ENCODE results near the gene ST3GAL6.
"Not testable (repeated sequence)": the region's sequence is repeated elsewhere in the genome, so short reads cannot be mapped to it uniquely, and the experiment has no call there.

Gene ST3GAL6

DNA sequence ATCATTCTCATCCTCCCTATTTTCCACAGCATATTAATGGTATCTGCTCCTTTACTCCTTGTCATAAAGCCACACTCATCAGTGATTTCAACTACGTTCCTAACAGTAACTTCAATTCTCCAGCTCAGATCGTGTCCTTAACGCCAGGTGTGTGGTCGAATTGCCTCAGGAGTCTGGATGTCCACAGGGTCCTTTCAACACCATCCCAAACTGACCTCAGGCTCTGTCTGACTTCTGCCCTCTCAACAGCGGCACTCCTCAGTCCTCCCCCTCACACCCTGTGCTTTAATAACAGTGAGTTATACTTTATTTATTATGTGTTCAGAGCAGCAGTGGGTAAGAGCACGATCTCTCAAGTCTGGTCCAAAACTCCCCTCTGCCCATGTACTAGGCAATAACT lies 42.4 kb downstream of the ST3GAL6 start:
- no peak for DNase-seq (ENCODE audit: low read depth in 2 of 2)

DNA sequence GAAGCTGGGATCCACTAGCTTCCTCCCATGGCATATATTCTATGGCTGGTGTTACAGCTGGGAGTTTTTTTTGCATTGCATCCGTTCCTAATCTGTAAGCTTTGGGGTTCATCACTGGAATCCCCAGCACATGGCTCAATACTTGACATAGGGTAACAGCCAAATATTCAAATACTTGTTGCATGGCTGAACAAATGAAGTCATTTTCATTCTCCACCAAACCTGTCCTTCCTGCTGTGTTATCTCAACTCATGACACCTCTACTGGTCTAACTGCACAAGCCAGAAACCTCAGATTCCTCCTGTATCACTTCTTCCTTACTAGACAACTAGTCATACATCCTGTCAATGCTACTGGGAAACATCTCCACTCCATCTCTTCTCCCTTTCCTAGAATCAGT lies 43.4 kb downstream of the ST3GAL6 start:
- no peak for DNase-seq (ENCODE audit: low read depth in 2 of 2)

DNA sequence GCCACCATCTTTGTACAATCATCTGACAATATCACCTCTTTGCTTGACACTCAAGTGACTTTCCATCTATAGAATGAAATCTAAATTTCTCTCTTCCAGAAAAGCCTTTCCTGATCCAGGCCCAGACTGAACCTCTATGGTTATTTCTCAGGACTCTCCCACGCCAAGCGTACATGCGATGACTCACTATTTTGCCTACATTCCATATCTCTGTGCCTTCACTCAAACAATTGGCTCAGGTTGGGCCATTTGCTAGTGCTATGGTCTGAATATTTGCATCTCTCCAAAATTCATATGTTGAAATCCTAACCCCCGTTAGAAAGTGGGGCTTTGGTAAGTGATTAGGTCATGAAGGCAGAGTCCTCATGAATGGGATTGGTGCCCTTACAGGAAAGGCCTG lies 43.9 kb downstream of the ST3GAL6 start:
- no peak for DNase-seq (ENCODE audit: low read depth in 2 of 2)

DNA sequence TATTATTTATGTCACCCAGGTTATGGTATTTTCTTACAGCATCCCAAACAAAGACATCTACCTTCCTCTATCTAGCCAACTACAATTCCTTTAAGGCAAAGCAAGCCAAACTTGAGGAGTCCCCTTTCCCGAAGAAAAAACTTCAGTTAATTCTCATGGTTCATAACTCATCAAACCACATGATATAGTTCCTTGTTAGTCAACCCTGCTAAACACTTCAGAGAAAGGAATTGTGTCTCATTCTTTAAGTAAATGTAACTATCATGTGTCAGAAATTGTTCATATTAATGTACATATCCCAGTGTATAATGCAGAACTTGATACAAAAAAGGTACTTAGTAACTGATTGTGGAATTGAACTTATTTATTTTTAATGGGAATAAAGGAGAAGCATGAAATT lies 44.4 kb downstream of the ST3GAL6 start:
- DNase-seq (ENCODE audit: low read depth in 2 of 2): no peak

DNA sequence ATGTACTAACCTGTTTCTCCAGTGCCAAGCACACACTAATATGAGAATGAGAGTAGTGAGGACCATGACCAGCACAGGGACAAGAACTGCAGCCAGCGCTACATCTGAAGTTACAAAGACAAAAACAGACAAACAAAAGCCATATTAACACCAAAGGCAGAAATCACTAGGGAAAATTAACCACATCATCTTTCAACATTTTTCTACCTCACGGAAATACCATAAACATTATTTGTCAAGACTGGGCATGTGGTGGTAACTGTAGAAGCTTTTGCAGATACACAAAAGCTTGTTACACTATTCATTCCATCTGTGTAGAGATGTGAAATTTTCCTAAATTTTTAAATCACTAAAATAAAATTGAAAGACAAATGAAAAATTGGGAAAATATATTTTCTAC lies 44.9 kb downstream of the ST3GAL6 start:
- no peak for DNase-seq (ENCODE audit: low read depth in 2 of 2)

DNA sequence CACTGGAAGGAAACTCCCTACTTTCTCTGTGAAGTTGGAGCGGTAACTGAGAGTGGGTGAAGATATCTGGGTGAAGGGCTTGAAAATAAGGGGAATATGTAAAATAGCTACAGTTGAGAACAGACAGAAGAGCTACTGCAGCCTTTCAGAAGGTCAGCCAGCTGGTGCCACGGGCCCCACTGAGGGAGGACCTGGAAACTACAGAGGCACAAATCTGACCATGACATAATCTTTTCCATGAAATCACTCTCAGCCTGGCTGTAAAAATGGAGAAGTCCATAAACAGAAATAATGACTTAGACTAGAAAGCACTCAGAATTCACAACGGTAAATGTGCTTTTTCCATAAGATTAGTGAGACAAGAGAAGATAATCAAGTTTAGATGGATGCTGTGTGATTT lies 46.4 kb downstream of the ST3GAL6 start:
- no peak for DNase-seq (ENCODE audit: low read depth in 2 of 2)

DNA sequence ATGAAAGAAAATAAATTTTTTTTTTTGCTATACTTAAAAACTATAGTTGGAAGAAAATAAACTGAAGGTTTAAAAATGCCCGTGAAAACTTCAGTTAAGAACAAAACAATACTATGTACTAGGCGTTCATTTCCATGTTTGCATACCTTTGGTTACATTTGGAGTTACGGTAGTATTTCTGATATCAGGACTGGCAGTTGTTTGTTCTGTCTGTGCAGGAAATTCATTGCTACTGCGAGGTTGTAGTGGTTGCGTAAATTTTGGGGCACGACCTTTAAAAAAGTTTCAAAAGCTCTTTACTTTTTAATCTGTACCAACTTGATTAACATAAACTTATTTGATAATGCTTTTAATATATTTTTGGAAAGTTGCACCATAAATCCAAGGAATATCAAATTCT lies 47.9 kb downstream of the ST3GAL6 start:
- DNase-seq (ENCODE audit: low read depth in 2 of 2): no peak

DNA sequence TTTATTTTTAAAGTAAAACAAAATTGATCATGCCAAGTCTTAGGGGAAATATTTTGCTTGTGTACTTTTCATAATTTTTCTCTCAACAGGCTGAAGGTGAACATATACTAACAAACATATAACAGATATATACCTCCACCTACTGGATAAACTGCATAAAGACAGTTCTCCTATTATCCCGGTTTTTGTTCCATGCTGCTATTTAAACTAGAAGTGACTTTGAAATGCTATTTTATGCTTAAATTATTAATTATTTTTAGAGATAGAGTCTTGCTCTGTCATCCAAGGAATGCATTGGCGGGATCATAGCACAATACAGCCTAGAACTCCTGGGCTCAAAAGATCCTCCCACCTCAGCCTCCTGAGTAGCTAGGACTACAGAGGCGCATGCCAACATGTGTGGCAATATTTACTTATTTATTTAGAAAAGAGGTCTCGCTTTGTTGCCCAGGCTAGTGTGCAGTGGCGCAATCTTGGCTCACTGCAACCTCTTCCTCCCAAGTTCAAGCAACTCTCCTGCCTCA lies 49.8 kb downstream of the ST3GAL6 start:
- no peak for DNase-seq (ENCODE audit: low read depth in 2 of 2)

DNA sequence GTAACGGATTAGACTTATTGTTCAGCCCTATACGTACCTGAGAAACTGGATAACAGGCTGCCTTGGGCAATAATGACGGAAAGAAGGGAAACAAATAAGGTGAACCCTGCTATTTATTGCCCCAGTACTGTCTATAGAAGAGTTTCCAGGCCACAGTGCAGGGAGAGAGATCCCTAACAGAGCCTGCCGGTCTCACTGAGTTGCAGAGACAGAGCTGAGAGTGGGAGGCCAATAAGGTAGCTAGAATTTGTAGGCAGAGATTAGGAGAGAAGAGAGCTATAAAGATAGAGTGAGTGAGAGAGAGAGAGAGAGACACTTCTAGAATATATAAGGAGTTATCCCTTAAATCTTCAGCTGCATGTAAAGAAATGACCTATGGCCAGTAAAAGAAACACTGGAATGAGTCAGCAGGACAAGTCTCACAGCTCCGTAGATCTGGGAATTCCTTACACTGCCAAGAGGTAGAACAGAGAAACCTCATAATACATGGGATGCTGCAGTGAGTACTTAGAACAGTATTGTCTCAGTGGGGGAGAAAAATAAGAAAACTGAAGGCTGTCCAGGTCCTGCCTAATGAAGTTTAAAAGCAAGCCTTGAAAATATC lies 51.8 kb downstream of the ST3GAL6 start:
- no peak for DNase-seq (ENCODE audit: low read depth in 2 of 2)

DNA sequence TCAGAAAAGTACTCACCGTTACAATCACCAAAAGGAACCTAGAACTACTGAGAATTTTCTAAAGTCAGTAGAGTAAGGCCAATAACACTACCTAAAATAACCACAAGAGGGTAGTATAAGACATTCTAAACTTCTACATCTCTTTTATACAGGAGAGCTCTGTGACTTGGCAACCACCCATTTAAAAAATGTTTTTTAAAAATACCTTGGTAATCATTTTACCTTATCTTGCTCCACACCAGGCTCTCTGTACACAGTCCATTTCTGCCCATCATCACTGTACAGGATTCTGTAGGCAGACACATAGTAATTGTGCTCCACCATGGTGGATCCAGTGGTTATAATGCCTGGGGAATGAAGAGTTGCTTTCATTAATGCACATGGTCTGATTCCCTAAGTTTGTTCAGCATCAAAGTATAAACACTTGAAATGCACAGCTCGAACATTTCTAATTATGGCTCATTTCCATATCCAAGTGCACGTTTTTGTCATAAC lies 54.5 kb downstream of the ST3GAL6 start:
- no peak for DNase-seq (ENCODE audit: low read depth in 2 of 2)

DNA sequence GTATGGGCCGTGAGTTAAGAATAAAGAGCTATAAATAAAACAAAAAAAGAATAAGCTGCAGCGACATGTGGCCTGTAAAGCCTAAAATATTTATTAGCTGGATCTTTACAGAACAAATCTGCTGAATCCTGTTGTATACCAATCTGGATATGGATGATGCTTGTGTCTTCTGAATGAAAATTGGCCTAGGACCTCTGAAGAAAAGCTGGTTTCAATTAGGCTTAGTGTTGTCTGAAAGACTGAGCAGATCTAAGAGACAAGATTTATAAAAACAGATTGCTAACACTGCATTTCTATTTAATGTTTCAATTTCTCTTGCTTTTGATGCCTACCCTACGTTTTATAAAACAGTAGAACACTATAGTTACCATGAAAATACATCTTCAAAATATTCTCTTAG lies 57.9 kb downstream of the ST3GAL6 start:
- DNase-seq (ENCODE audit: low read depth in 2 of 2): no peak

DNA sequence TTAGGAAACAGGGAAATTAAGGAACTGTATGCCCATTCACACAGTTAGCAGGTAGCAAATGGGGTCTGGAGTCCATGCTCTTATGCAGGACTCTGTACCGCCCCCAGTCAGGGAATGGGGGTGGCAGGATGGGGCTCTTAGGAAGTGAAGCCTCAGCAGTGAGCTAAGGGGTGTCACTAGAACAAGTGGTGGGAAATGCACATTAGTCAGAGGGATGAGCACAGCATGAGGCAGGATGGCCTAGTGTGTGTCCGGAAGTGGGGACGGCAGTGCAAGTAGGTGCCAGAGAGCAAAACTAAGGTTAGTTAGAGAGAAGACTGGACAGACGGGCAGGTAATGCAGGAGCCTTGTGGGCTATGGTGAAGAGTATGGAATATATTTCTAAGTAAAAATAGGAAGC lies 60.7 kb downstream of the ST3GAL6 start:
- DNase-seq (ENCODE audit: low read depth in 2 of 2): no peak

DNA sequence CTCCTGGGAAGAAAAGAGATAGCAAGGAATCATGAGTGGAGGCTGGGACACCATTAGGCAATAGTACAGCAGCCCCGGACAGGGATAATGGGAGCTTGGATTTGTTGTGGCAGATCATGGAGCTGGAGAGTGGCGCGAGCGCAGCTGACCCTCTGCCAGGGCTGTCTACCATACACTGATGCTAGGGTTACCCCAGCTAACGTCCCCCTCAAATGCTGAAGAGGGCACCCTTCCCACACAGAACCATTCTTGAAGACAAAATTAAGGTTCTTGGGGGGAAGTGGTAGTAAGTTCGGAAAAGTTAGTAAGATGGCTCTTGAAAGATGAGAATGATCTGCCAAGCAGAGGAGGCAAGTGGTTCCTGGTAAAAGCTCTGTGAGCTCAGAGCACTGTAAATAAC lies 61.1 kb downstream of the ST3GAL6 start:
- DNase-seq (ENCODE audit: low read depth in 2 of 2): no peak

DNA sequence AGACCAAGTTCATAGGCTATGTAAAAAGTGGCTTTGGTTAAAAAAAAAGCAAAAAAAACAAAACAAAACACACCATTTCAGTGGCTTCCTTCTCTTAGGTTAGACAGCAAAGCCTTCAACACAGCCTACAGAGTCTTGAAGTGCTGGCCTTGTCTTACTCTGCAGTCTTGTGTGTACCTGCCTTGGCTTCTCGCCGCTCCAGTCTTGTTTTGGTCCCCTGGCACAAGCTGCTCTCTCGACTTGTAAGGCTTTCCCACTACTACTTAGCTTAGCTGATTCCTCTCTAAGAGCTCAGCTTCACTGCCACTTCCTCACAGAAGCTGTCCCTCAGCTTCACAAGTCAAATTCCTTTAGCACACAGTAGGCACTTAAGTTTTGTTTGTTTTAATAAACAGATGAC lies 63.0 kb downstream of the ST3GAL6 start:
- DNase-seq (ENCODE audit: low read depth in 2 of 2): no peak

DNA sequence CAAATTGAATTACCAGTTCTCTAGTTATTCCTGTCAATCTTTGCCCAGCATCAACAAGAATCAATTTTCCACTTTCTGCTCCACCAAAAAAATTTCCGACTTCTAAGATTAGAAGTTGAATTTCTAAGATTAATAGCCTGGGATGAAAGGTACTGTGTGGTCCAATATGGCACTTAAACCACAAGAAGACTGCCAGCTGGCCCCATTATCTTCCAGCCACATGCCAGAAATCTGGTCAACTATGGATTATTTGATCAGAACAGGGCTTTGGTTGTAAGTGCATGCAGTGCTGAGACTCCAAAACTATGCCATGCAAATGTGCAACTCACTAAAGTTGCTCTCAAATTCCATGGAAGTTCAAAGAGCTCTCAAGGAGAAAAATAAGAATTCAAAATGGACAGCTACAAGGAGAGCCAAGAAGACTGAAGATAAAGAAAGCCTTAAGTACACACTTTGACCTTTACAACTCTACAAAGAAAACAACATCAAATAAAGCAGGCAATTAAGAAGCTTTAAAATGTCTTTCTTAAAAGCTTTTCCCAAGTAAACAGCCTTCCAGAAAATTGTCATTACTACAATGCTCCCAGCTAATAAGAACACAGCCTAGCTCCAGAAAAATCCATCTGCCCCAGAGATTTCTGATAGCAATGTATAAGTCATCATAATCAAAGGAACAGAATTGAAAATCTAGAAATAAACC lies 64.2 kb downstream of the ST3GAL6 start:
- DNase-seq (ENCODE audit: low read depth in 2 of 2): no peak

DNA sequence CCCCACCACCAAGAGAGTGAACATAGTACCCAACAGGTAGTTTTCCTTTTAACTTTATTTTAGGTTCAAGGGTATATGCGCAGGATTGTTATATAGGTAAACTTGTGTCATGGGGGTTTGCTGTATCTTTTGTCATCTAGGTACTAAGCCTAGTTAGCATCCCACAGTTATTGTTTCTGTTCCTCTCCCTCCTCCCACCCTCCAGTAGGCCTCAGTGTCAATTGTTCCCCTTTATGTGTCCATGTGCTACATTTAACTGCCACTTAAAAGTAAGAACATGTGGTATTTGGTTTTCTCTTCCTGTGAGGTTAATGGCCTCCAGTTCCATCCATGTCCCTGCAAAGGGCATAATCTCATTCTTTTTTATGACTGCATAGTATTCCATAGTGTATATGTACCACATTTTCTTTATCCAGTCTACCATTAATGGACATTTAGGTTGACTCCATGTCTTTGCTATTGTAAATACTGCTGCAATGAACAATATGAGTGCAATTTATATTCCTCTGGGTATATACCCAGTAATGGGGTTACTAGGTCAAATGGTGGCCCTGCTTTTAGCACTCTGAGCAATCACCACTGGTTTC lies 66.2 kb downstream of the ST3GAL6 start:
- no peak for DNase-seq (ENCODE audit: low read depth in 2 of 2)

DNA sequence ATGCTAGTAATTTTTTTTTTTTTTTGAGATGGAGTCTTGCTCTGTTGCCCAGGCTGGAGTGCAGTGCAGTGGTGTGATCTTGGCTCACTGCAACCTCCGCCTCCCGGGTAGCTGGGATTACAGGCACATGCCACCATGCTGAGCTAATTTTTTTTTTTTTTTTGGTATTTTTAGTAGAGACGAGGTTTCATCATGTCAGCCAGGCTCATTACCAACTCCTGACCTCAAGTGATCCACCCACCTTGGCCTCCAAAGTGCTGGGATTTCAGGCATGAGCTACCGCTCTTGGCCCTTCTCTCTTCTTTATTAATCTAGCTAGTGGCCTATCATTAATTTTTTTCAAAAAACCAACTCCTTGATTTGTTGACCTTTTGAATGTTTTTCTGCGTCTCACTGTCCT lies 67.9 kb downstream of the ST3GAL6 start:
- not testable (repeated sequence) for DNase-seq (ENCODE audit: low read depth in 2 of 2)

DNA sequence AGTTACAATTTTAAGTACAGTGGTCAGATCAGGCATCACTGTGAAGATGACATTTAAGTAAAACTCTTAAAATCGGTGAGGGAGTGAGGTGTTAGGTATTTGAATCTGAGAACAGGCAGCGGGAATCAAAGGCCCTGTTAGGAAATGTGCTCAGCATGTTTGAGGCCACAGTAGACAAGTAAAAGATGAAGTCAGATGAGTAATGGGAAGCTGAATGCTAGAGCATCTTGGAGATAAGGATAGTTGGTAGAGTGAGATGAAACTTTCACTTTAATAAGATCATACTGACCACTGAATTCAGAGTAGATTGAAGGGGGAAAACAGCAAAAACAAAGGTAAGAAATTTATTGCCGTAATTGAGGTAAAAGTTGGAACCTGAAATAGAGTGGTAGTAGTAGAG lies 76.7 kb downstream of the ST3GAL6 start:
- DNase-seq (ENCODE audit: low read depth in 2 of 2): no peak

DNA sequence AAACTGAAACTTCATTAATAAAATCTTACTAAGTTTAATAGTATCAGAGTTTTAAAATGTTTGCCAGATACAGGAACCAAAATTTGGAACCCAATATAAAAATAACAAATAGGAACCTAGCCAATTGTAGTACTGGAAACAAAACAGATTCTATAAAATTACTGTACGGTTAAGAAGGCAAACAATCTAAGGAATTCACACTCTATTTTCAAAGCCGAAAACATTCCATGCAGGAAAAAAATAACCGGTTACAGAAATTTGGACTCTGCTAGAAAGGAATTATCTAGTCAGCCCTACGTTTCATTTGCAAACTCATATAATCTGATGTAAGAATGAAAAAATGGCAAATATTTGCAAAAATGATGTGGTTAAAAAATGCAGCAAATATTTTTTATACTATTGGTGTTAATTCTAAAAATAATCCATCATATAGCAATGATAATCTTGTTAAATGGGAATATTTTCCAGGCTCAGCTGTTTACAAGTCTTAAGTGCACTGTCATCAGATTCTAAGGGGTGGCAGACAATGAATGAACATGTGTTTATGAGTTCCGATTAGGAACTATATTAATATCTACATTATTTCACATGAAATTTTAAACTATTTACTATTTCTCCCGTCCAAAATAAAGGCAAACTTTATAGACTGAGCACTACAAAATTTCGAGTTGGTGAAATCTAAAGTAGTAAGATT lies 80.3 kb downstream of the ST3GAL6 start:
- no peak for DNase-seq (ENCODE audit: low read depth in 2 of 2)
